Measurements from ENCODE around the gene ZNF134.

DNA sequence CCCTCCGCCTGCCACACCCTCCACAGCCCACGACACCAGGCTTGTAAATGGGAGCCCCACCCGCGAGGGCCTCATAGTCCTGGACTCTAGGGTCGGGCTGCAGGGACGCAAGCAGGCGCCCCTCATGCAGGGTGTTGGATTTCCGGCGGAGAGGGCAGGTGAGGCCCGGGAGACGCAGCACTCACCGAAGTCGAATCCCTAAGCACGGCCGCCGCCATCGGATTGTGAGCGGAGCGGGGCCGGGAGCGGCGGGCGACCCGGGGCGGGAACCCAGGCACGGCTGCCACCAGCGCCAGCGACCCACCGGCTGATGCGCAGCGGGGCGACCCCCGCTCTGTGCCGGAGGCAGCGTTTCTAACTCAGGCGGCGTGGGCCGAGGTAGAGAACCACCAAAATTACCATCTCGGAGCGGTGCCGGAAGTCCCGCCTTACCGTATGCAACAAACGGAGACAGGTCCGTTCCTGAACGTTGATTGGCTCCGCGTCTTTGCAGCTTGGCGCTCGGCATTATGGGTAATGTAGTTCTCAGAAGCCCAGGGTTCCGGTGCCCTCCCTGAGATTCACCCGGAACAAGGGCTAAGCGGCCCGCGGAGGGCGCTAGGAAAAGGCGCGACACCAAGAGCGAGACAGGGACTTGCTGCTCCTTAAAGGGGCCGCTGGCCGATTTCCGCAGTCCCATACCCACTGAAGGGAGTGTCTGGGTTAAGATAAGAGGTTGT, 35.4 kb upstream of the ZNF134 start, which contains the start of gene ZNF416:
- peak; percentile 37 for TF ChIP-seq POLR2AphosphoS5 (IDR thresholded peaks at IDR 0.05)
- TF ChIP-seq CTCF (IDR thresholded peaks at IDR 0.05): peak in 1 of 4 experiments; percentile 40
- no peak for TF ChIP-seq POLR2A (IDR thresholded peaks at IDR 0.05)

Data from gastroesophageal sphincter (tissue), 3 donors.